HUDEP-2 (cell line): ENCODE results near the gene TYRO3.
"Not testable (repeated sequence)": the region's sequence is repeated elsewhere in the genome, so short reads cannot be mapped to it uniquely, and the experiment has no call there.

Source experiments
- DNase-seq, 76 experiments: peaks; one replicate each; lab custom pipeline; 2025; ENCODE audit not compliant: unreplicated experiment in 76 of 76; lab: John Stamatoyannopoulos, UW

The TYRO3 gene

DNA sequence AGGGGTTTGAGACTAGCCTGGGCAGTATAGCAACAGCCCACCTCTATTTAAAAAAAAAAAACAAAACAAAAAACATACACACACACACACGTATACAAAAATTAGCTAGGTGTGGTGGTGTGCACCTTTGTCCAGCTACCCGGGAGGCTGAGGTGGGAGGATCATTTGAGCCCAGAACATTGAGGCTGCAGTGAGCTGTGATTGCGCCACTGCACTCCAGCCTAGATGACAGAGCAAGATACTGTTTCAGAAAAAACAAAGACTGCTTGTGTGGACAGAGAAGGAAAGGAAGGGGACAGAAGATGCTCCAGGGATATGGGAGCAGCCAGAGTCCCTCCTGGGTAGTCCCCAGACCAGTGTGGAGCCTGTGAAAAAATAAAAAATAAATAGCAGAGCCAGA lies 12.9 kb downstream of the TYRO3 start:
- DNase-seq, result no peak

DNA sequence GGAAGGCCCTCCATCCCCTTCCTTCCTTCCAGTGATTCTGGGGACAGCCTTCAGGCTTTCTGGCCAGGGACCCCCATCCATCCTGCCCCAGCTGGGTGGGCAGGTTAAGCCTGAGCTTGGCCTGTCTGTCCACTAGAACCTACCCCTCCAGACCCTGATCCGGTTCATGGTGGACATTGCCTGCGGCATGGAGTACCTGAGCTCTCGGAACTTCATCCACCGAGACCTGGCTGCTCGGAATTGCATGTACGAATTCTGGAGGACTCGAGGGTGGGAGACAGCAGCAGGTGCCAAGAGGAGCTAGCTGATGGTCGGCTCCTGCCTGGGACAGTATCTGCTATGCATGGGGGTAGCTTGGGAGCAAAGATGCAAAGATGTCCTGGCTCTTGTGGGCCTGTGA lies 13.9 kb downstream of the TYRO3 start:
- no peak for DNase-seq

DNA sequence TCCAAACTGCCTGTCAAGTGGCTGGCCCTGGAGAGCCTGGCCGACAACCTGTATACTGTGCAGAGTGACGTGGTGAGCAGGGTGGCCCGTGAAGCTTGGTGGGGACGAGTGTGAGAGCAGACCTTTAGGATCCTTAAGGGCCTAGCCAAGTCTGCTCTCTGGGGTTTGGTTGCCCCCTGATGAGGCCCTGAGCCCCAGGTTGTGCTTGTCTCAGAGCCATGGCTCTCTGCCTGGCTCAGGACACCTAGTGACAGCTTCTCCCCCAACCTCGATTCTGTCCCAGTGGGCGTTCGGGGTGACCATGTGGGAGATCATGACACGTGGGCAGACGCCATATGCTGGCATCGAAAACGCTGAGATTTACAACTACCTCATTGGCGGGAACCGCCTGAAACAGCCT lies 14.4 kb downstream of the TYRO3 start:
- no peak for DNase-seq

DNA sequence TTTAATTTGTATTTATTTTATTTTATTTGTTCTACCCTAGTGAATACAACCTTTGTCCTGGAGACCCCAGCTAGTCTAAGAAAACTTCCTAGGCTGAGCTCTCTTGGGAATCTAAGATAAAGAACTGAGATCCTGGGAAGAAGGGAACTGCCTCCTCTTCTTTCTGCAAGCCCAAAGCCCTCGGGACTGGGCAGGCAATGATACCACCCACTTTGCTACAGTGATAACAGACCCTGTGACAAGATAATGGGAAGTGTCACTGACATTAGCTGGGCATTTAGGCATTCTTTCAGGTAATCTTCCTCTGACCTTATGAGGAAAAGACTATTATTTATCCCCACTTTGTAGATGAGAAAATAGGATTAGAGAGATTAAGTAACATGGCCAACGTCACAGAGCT lies 15.1 kb downstream of the TYRO3 start:
- DNase-seq, result no peak

GRCh38 chr15:41575282-41575681 lies 16.3 kb downstream of the TYRO3 start:
- DNase-seq, result no peak

- peak in 44 of 76 experiments; percentile 10 to 70 (median 31) for DNase-seq
Observed at GRCh38 chr15:41577863-41578735, 19.1 kb downstream of the TYRO3 start.

DNA sequence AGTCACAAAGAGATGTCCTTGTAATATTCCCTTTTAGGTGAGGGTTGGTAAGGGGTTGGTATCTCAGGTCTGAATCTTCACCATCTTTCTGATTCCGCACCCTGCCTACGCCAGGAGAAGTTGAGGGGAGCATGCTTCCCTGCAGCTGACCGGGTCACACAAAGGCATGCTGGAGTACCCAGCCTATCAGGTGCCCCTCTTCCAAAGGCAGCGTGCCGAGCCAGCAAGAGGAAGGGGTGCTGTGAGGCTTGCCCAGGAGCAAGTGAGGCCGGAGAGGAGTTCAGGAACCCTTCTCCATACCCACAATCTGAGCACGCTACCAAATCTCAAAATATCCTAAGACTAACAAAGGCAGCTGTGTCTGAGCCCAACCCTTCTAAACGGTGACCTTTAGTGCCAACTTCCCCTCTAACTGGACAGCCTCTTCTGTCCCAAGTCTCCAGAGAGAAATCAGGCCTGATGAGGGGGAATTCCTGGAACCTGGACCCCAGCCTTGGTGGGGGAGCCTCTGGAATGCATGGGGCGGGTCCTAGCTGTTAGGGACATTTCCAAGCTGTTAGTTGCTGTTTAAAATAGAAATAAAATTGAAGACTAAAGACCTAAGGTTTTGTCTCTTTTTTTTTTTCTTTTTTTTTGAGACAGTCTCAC lies 19.8 kb downstream of the TYRO3 start:
- no peak for DNase-seq

GRCh38 chr15:41581110-41581509 lies 22.1 kb downstream of the TYRO3 start:
- peak in 2 of 76 experiments; percentile 24 to 33 for DNase-seq

DNA sequence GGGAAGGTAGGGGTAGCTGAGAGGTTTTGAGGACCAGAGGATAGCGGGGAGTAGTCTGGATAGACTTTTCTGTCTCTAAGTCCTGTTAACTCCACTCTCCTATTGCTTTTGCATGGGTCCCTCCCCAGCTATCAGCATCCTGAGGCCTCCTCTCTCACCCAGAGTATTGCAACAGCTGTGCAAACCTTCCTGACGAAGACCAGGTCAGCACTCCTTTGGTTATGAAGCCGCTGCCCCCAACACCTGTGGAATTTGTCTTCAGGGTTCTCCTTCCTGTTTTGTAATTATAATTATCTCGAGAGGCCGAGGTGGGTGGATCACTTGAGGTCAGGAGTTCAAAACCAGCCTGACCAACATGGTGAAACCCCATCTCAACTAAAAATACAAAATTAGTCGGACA lies 24.8 kb downstream of the TYRO3 start:
- no peak for DNase-seq

- DNase-seq, result no peak
Observed at GRCh38 chr15:41584636-41585126, 25.7 kb downstream of the TYRO3 start.

GRCh38 chr15:41585127-41586047 lies 26.4 kb downstream of the TYRO3 start:
- DNase-seq, result peak in 29 of 76 experiments; percentile 5 to 41 (median 20)

DNA sequence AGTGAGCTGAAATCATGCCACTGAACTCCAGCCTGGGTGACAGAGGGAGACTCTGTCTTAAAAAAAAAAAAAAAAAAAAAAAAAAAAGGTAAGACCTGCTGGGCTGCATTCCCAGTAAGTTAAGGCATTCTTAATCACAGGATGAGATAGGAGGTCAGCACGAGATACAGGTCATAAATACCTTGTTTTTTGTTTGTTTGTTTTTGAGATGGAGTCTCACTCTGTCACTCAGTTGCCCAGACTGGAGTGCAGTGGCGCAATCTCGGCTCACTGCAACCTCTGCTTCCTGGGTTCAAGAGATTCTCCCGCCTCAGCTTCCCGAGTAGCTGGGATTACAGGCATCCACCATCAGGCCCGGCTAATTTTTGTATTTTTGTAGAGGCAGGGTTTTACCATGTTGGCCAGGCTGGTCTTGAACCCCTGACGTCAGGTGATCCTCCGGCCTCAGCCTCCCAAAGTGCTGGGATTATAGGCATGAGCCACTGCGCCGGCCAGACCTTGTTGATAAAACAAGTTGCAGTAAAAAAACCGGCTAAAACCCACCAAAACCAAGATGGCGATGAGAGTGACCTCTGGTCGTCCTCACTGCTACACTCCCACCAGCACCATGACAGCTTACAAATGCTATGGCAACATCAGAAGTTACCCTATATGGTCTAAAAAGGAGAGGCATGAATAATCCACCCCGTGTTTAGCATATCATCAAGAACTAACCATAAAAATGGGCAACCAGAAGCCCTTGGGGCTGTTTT lies 27.7 kb downstream of the TYRO3 start:
- DNase-seq, result not testable (repeated sequence)

GRCh38 chr15:41589018-41589417 lies 30.0 kb downstream of the TYRO3 start:
- not testable (repeated sequence) for DNase-seq

GRCh38 chr15:41589571-41589970 lies 30.6 kb downstream of the TYRO3 start:
- DNase-seq, result not testable (repeated sequence)

DNA sequence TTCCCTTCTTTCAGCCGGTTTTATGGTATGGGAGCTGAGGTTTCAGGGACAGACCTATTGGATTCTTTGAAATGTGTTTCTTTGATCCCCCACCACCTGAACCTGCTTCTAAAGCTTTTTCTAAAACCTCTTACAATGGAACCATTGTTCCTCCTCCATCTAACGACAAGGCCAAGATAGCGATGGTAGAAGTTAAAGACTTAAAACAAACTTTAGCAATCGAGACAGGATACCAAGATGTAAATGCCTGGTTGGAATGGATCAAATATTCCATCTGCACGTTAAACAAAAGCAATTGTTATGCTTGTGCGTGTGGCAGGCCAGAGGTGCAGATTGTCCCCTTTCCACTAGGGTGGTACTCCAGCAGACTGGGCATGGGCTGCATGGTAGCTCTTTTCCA lies 32.2 kb downstream of the TYRO3 start:
- DNase-seq, result not testable (repeated sequence)

DNA sequence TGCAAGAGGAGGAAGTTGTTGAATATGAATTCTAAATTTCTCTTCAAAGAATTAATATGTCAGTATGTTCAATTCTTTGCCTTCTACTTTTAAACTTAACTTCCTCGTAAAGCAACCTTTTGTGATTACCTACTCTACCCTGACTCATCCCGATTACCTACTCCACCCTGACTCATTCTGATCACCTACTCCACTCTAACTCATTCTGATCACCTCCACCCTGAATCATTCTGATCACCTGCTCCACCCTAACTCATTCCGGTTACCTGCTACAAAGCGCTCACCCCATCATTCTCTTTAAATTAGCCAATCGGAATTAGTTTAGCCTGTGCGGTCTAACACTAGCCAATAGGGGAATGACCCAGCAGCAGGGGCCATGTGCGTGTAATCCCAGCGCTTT lies 33.7 kb downstream of the TYRO3 start:
- DNase-seq, result not testable (repeated sequence)

- no peak for DNase-seq
Observed at GRCh38 chr15:41594801-41595746, 36.1 kb downstream of the TYRO3 start.

GRCh38 chr15:41596972-41597371 lies 38.0 kb downstream of the TYRO3 start:
- no peak for DNase-seq

GRCh38 chr15:41597787-41598186 lies 38.8 kb downstream of the TYRO3 start:
- no peak for DNase-seq
